Gastroesophageal sphincter (tissue), 4 donors: Measurements from ENCODE around the gene CAMK2N2. TPM values are rescaled to one million over a fixed set of nuclear protein-coding genes. Genes with fewer than 3 reads are reported as not detected.

Experiments used
- ATAC-seq: fragments of 150-250 bp; one replicate; pipeline ENCODE4 v1.9.1; 2016; ENCODE audit warnings: mild to moderate bottlenecking, moderate library complexity
- H3K27ac ChIP-seq, 4 donors: fragments of 200-600 bp; sonication (generic) in 3 of 4; 1 replicate in 3 of 4; 2 replicates in 1 of 4; pipeline ENCODE4 v1.5.1; 2016 to 2019
- H3K27me3 ChIP-seq: fragments of 200-600 bp; sonication (generic); one replicate; pipeline ENCODE4 v1.5.1; 2019
- H3K36me3 ChIP-seq, 2 donors: fragments of 200-600 bp; sonication (generic); one replicate each; pipeline ENCODE4 v1.5.1; 2019; ENCODE audit warnings: control low read depth in 1 of 2
- H3K4me1 ChIP-seq, 3 donors: fragments of 200-600 bp; sonication (generic); 1 replicate in 2 of 3; 2 replicates in 1 of 3; pipeline ENCODE4 v1.5.1; 2016 to 2019; ENCODE audit warnings: control low read depth in 2 of 3
- H3K4me3 ChIP-seq, 2 donors: fragments of 200-600 bp; sonication (generic); one replicate each; pipeline ENCODE4 v1.5.1; 2019; ENCODE audit warnings: mild to moderate bottlenecking in 1 of 2, moderate library complexity in 1 of 2
- H3K9me3 ChIP-seq, 3 donors: fragments of 200-600 bp; sonication (generic); one replicate each; pipeline ENCODE4 v1.5.1; 2017 to 2019; ENCODE audit warnings: control low read depth in 2 of 3
- CTCF ChIP-seq, 4 experiments: fragments of 200-600 bp in 2 of 4; fragments of 450-650 bp in 2 of 4; sonication (generic) in 1 of 4; IDR thresholded peaks; one replicate each; pipeline ENCODE4 v1.5.1; 2017 to 2019; ENCODE audit warnings: antibody characterized with exemption in 4 of 4, mild to moderate bottlenecking in 2 of 4, moderate library complexity in 2 of 4
- EP300 ChIP-seq: sonication (generic); formaldehyde crosslinking; IDR thresholded peaks from one replicate; pipeline ENCODE4 v1.6.1; 2017; ENCODE audit warnings: antibody characterized with exemption, mild to moderate bottlenecking
- POLR2A ChIP-seq, 2 donors: fragments of 450-650 bp; IDR thresholded peaks; one replicate each; pipeline ENCODE4 v1.6.1; 2017; ENCODE audit warnings: antibody characterized with exemption in 2 of 2, mild to moderate bottlenecking in 2 of 2, moderate library complexity in 1 of 2
- POLR2AphosphoS5 ChIP-seq: sonication (generic); formaldehyde crosslinking; IDR thresholded peaks from one replicate; pipeline ENCODE4 v1.6.1; 2017; ENCODE audit warnings: antibody characterized with exemption
- WGBS, 2 donors: methylation state at CpG; one replicate each; pipeline ENCODE4 v1.1.5; 2018; ENCODE audit warnings: low coverage in 1 of 2; 5-methylcytosine and 5-hydroxymethylcytosine counted together
- total RNA-seq, 4 donors: library from RNA; depleted of rRNA; stranded (reverse); fragments of >200 nt; gene quantifications; one replicate each; pipeline ENCODE4 v1.1.0, GENCODE V29; 2016

The CAMK2N2 gene
- total RNA-seq, 4 donors from 2014 or later: not detected

- TF ChIP-seq POLR2A (IDR thresholded peaks at IDR 0.05) (no peak), POLR2AphosphoS5 (no peak), EP300 (no peak), CTCF (IDR thresholded peaks at IDR 0.05) (no peak)
- H3K9me3 ChIP-seq: no peaks in the 10 kb centered on the region
- WGBS, 2 donors: 20% methylated on average over 1 of the region's 17 CpGs; no CpG with 5 or more reads in 1 of the 2 donors
- no peak overlapping the region for H3K4me3 ChIP-seq
- ATAC-seq: no peak
- peaks cover 0 to 47% of the 10 kb centered on the region in 2 donors for H3K36me3 ChIP-seq
- peaks cover 53% of the 10 kb centered on the region for H3K27me3 ChIP-seq
- H3K4me1 ChIP-seq: peaks cover 0 to 10% (median 6%) of the 10 kb centered on the region in 3 donors
- no peak overlapping the region for H3K27ac ChIP-seq
These were observed 20.3 kb downstream of the CAMK2N2 start for GRCh38 chr3:184241141-184241446.

GRCh38 chr3:184240384-184241140 is 20.8 kb downstream of the CAMK2N2 start:
- H3K36me3 ChIP-seq: peaks cover 0 to 42% of the 10 kb centered on the region in 2 donors
- ATAC-seq: no peak
- H3K27me3 ChIP-seq: peaks cover 57% of the 10 kb centered on the region
- H3K4me1 ChIP-seq: peaks cover 0 to 10% (median 6%) of the 10 kb centered on the region in 3 donors
- WGBS, 2 donors: no CpG with 5 or more reads among the region's 4 CpGs
- H3K4me3 ChIP-seq: no peak overlapping the region
- no peaks in the 10 kb centered on the region for H3K9me3 ChIP-seq
- H3K27ac ChIP-seq: no peak overlapping the region
- TF ChIP-seq POLR2A (IDR thresholded peaks at IDR 0.05) (no peak), EP300 (no peak), POLR2AphosphoS5 (no peak), CTCF (IDR thresholded peaks at IDR 0.05) (no peak)

GRCh38 chr3:184239708-184240107 is 21.6 kb downstream of the CAMK2N2 start:
- ATAC-seq: no peak
- Histone ChIP-seq H3K4me1 (peaks cover 0 to 10% (median 6%) of the 10 kb centered on the region in 3 donors), H3K9me3 (no peaks in the 10 kb centered on the region), H3K4me3 (no peak overlapping the region), H3K36me3 (peaks cover 0 to 33% of the 10 kb centered on the region in 2 donors), H3K27ac (no peak overlapping the region), H3K27me3 (peaks cover 64% of the 10 kb centered on the region)
- 83% methylated on average over 1 of the region's 7 CpGs; no CpG with 5 or more reads in 1 of the 2 donors for WGBS, 2 donors
- TF ChIP-seq EP300: no peak
- no peak for TF ChIP-seq POLR2A (IDR thresholded peaks at IDR 0.05)
- TF ChIP-seq POLR2AphosphoS5: no peak
- TF ChIP-seq CTCF (IDR thresholded peaks at IDR 0.05): no peak

- Histone ChIP-seq H3K36me3 (peaks cover 0 to 28% of the 10 kb centered on the region in 2 donors), H3K27ac (no peak overlapping the region), H3K4me1 (peaks cover 0 to 10% (median 6%) of the 10 kb centered on the region in 3 donors), H3K4me3 (no peak overlapping the region), H3K9me3 (no peaks in the 10 kb centered on the region), H3K27me3 (peaks cover 69% of the 10 kb centered on the region)
- no peak for ATAC-seq
- 91% methylated on average over 1 of the region's 8 CpGs; no CpG with 5 or more reads in 1 of the 2 donors for WGBS, 2 donors
- no peak for TF ChIP-seq CTCF (IDR thresholded peaks at IDR 0.05)
- no peak for TF ChIP-seq POLR2AphosphoS5
- no peak for TF ChIP-seq POLR2A (IDR thresholded peaks at IDR 0.05)
- TF ChIP-seq EP300: no peak
These were observed 22.1 kb downstream of the CAMK2N2 start for GRCh38 chr3:184239221-184239620.

- ATAC-seq: no peak
- Histone ChIP-seq H3K4me3 (no peak overlapping the region), H3K4me1 (peaks cover 0 to 10% (median 6%) of the 10 kb centered on the region in 3 donors), H3K27me3 (peaks cover 78% of the 10 kb centered on the region), H3K9me3 (no peaks in the 10 kb centered on the region), H3K36me3 (peaks cover 0 to 19% of the 10 kb centered on the region in 2 donors), H3K27ac (no peak overlapping the region)
- 40 to 54% methylated on average over 2 of the region's 13 CpGs for WGBS, 2 donors
- TF ChIP-seq POLR2A (IDR thresholded peaks at IDR 0.05): no peak
- no peak for TF ChIP-seq EP300
- no peak for TF ChIP-seq CTCF (IDR thresholded peaks at IDR 0.05)
- TF ChIP-seq POLR2AphosphoS5: no peak
These were observed 23.0 kb downstream of the CAMK2N2 start for GRCh38 chr3:184238246-184238818.
